ENCODE measurements around the gene GAB1.
A peak's percentile ranks its signal among the peaks of the same experiment; 100 is the strongest.

GAB1 gene

DNA sequence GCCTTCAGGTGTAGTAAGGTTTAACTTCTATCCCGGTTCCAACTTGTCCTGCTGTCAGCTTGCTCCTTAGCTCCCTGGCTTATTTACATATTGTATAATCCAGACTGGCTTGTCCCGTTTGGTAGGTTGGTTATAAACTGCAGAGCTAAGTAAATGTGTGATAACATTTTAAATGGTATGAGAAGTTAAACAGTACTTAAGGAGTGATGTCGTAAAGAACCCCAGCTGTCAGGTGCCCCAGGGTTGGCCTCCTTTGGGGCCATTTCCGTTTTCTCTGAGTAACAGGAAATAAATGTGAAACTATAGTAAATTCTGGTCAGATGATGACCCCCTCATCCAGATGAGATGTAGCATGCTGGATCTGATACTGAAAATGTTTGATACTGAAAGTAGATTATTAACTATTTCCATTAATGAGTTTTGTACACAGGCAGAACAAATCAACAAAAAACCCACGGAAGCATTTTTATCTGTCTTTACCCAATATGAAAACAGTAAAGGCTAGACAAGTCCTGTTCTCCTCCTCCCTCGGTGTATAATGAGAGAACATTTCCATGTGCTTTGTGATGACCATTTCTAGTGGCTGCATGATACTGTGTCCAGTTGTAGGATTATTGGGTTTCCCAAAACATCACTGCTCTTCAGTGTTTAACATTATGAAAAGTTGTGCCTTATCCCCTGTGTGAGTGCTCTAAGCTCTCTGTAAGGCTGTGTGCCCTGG, 22.4 kb downstream of the GAB1 start:
- DNase-seq (ENCODE audit: low spot score) = no peak

DNA sequence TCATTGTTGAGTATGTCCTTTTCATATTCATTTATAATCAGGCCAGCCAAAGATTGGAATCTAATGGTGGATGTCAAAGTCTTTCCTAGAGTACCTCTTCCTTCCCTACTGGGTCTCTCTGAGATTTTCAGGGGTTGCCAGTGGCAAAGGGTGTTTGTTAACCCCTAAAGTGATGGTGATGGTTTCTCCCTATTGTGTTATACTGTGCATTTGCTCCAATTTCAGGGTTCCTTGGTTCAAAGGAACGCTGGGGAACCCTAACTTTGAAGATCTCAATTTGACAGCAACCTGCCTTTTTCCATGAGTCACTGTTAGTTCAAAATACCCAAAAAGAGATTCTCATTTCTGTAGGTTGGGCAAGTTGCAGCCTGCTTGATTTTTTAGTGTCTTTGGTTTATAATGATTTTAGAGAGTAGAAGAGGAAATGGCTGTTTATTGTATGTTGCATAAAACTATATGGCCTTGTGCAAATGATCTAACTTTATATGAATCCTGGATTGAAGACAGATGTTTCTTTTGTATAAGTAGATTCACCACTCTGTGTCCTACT, 23.0 kb downstream of the GAB1 start:
- DNase-seq (ENCODE audit: low spot score) = no peak

DNA sequence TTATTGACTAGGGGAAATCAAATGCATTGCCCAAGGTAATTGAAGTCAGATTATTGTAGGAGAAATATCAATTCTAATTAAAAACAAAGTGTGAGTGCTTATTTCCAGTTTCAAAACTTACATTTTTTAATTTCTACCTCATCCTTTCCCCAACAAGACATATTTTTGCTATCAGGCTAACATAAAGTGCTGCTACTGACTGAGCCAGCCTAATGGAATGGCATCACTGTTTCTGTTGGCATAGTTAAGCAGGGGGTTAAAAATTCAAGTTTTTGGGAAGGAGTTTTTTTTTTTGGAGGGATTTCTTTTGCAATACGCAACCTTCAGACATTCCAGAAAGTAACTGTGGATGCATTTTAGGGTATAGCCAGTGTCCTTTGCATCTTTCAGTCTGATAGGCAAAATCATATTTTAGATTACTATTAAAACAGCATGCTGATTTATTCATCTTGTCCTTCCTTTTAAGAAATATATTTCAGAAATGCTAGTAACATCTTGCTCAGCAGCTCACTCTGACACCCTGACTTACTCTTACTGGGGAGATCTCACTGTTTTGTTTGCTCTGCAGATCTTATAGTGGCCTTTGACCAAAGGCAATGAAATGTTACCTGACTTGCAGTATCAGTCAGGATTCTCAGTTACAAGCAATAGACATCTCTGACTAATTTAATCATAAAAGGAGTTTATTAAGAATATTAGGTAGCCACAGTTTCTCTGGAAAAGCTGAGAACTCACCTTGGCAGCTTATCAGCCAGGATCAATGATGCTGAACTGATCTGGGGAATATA, 24.4 kb downstream of the GAB1 start:
- peak; percentile 43 for DNase-seq (ENCODE audit: low spot score)

DNA sequence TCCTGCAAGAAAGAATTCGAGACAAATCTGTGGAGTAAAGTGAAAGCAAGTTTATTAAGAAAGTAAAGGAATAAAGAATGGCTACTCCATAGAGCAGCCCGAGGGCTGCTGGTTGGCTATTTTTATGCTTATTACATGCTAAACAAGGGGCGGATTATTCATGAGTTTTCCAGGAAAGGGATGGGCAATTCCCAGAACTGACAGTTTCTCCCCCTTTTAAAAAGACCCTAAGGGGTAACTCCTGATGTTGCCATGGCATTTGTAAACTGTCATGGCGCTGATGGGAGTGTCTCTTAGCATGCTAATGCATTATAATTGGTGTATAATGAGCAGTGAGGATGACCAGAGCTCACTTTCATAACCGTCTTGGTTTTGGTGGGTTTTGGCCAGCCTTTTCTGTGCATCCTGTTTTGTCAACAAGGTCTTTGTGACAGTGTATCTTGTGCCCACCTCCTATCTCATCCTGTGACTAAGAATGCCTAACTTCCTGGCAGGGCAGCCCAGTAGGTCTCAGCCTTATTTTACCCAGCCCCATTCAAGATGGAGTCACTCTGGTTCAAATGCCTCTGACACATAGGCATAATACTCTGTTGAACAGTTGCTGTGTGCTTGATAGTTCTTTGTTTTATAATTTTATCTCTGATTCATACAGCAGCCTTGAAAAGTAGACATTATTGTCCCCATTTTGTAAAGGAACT, 25.8 kb downstream of the GAB1 start:
- no peak for DNase-seq (ENCODE audit: low spot score)

DNA sequence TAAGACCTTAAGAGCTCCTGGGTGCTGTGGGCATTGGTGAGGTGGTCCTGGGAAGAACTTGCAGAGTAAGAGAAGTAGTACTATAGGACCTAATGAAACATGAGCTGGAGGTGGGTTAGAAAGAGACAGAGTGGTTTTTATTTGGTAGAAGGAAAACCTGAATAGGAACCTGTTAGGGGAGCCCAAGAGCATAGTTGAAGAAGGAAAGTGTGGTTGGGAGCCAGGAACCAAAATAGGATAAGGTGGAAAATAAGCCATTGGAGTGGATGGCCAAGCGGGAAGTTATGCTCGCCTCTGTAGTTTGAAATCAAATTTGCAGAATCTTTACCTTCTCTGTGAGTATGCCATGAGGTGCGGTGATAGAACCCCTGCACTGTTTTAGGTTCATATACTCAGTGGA, 26.7 kb downstream of the GAB1 start:
- no peak for DNase-seq (ENCODE audit: low spot score)

DNA sequence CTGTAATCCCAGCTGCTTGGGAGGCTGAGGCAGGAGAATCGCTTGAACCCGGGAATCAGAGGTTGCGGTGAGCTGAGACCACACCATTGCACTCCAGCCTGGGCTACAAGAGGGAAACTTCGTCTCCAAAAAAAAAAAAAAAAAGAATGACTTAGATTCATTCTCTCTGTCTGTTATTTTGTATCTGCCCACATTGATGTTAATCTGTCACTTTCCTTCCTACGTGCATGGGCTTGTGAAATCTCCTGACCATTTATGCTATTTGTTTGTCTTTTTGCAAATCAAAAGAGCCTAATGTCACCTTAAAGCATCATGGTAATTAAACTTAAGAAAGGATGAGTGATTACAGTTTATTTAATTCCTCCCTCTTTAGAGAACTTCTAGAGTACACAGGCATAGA, 27.4 kb downstream of the GAB1 start:
- no peak for DNase-seq (ENCODE audit: low spot score)

DNA sequence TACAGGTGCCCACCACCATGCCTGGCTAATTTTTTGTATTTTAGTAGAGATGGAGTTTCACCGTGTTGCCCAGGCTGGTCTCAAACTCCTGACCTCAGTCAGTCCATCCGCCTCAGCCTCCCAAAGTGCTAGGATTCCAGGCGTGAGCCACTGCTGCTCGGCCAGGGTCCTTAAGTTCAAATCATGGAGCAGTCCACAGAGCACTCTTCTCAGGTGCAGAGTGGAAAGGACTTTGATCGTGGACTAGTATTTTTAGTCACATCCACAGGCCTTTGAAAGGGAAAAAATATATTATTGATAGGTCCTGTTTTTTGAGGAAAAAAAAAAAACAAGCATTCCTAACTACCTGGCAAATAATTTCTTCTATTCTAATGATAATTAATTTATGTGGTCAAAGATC, 31.2 kb downstream of the GAB1 start:
- DNase-seq (ENCODE audit: low spot score) = no peak

- no peak for DNase-seq (ENCODE audit: low spot score)
Observed at GRCh38 chr4:143369552-143369951, 32.9 kb downstream of the GAB1 start.

GRCh38 chr4:143372093-143372915, 35.6 kb downstream of the GAB1 start:
- DNase-seq (ENCODE audit: low spot score) = no peak

- DNase-seq (ENCODE audit: low spot score) = no peak
Observed at GRCh38 chr4:143374255-143374654, 37.6 kb downstream of the GAB1 start.

DNA sequence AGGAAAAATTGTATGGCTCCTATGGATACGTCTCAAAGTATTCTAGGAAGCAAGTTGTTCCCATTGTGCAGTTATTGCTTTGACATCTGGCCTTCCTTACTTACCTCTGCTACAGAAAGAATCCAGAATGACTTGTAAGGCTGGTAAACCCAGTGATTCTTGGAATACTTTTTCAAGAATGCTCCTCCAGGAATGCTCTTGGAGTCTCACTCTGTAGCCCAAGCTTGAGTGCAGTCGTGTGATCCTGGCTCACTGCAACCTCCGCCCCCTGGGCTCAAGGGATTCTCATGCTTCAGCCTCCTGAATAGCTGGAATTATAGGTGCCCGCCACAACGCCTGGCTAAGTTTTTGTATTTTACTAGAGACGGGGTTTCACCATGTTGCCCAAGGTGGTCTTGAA, 38.1 kb downstream of the GAB1 start:
- DNase-seq (ENCODE audit: low spot score) = no peak

DNA sequence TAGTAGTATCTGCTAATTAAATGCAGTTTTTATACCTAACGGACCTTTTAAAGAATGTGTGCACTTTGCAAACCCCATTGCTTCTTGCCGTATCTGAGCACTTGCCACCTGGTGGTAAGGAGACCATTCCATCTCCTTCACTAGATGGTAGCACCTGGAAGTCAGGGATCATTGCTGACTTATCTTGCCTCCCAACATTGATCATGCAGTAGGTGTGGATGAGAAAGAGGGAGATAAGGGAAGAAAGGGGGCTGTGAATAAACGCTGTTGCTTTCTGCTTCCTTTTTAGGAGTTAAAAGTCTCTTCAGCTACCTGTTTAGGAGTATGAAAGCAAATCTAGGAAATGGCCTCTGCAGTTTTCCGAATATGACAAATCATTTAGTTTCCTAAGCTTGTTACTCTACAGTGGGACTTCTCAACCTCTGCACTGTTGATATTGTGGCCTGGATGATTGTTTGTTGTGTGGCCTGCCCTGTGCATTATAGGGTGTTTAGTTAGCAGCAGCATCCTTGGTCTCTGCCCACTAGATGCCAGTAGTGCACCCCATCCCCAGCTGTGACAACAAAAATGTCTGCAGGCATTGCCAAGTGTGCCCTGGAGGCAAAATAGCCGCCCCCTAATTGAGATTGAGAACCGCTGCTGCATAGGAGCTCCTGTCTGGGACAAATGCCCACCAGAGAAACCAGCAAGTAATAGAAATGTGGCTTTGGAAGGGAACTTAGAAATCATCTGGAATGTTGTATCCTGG, 38.8 kb downstream of the GAB1 start:
- peak; percentile 17 for DNase-seq (ENCODE audit: low spot score)

- DNase-seq (ENCODE audit: low spot score) = no peak
Observed at GRCh38 chr4:143377611-143378099, 41.0 kb downstream of the GAB1 start.

DNA sequence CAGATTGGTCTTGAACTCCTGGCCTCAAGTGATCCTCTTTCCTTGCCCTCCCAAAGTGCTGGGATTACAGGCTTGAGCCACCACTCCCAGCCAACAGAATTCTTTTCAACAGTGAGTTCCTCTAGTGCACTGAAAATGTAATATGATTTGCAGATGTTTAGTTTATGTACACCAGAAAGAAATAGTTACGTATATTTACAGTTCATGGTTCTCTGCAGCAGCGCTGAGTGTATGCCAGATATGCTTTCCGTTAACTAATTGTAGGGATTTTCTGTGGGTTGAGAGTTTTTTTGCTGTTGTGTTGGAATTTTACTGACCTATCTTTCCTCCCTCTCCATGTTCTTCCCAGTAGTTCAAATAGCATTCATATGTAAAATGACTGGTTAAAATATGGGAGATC, 44.0 kb downstream of the GAB1 start:
- DNase-seq (ENCODE audit: low spot score) = no peak

DNA sequence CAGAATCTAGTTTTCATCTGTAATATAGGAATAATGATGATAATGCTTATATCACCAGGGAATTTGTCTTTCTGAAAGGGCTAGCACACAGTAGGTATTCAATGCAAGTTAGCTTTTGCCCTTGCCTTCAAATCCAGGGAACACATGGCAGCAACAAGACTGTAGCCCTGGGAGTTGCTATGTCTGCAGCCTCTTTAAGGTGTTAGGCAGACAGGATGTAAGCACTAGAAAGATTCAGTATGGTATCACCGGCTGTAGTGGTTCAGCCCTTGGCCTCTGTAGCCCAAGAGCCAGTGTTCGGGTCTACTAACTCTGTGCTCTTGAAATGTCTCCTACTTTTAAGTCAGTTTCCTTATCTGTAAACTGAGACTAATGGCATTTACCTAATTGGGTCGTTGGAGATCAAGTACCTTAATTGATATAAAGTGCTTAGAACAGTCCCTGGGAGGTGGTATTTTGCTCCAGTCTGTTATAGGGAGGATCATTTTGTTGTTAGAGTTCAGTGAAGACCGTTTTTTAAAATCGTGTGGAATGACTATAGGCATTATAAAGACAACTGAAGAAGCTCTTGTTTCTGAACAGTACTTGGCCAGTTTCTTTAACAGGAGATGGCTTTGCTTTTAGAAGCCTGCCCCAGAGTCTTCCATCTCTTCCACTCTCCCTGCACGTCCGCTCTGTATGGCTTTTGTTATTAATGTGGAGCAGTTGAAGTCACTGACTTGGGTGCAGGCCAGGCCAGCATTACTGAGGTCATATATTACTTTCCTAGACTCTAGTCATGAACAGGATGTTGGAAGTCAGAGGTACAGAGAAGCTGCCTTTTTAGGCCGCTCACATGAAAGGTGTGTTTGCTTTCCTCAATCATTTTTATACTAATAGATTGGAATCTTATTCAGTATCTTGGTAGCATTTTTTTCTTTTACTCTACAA, 44.8 kb downstream of the GAB1 start:
- peak; percentile 60 for DNase-seq (ENCODE audit: low spot score)

DNA sequence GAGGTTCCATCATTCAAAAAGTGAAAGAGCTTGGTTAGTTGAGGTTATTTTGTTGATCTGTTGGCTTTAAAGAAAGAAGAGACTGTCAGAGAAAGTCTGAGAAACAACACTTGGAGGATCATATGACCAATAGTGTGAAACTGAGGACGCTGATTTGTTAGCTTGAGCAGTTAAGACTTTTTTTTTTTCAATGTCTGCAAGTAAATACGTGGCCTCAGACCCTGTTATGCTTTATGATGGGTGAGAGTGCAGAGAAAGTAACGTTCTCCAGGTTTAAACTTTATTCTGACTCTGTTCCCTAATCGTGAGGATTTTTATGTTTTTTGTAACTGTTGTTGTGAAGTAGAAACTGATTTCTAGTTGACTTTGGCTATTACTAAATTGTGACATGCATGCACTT, 45.9 kb downstream of the GAB1 start:
- no peak for DNase-seq (ENCODE audit: low spot score)

GRCh38 chr4:143383005-143383574, 46.4 kb downstream of the GAB1 start:
- no peak for DNase-seq (ENCODE audit: low spot score)

- DNase-seq (ENCODE audit: low spot score) = peak; percentile 48
Observed at GRCh38 chr4:143384381-143384994, 47.8 kb downstream of the GAB1 start.

- no peak for DNase-seq (ENCODE audit: low spot score)
Observed at GRCh38 chr4:143386812-143387211, 50.1 kb downstream of the GAB1 start.

Measured in GM03348 (cell line).